ENCODE data around the gene ERC2.

The ERC2 gene

DNA sequence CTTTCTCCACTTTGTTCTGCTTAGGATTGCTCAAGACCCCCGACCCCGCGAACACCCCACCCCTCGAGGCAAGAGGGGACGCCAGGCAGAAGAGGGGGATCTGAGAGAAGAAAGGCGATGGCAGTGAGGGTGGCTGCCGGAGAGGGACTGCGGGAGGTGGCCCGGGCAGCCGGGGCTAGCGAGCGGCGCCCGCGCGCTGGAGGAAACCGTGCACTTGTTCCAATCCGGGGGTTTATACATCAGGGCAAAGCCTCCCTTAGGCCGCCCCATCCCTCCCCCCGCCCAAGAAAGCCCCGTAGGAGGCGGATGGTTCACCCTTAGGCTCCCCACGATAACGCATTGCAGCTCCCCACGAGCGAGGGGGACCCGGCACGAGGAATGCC is 475 bp downstream of the ERC2 start:
- Histone ChIP-seq H3K9me3 (no peaks in the 10 kb centered on the region), H3K4me1 (no peaks in the 10 kb centered on the region), H3K27me3 (peaks cover 19% of the 10 kb centered on the region), H3K4me3 (ENCODE audit: low read depth, low read length) (peak overlapping the region; percentile 49), H3K36me3 (no peaks in the 10 kb centered on the region)
- DNase-seq, result no peak
- TF ChIP-seq, protein P1, sequence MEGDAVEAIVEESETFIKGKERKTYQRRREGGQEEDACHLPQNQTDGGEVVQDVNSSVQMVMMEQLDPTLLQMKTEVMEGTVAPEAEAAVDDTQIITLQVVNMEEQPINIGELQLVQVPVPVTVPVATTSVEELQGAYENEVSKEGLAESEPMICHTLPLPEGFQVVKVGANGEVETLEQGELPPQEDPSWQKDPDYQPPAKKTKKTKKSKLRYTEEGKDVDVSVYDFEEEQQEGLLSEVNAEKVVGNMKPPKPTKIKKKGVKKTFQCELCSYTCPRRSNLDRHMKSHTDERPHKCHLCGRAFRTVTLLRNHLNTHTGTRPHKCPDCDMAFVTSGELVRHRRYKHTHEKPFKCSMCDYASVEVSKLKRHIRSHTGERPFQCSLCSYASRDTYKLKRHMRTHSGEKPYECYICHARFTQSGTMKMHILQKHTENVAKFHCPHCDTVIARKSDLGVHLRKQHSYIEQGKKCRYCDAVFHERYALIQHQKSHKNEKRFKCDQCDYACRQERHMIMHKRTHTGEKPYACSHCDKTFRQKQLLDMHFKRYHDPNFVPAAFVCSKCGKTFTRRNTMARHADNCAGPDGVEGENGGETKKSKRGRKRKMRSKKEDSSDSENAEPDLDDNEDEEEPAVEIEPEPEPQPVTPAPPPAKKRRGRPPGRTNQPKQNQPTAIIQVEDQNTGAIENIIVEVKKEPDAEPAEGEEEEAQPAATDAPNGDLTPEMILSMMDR (IDR thresholded peaks at IDR 0.05; ENCODE audit: low read depth, low read length), result no peak

DNA sequence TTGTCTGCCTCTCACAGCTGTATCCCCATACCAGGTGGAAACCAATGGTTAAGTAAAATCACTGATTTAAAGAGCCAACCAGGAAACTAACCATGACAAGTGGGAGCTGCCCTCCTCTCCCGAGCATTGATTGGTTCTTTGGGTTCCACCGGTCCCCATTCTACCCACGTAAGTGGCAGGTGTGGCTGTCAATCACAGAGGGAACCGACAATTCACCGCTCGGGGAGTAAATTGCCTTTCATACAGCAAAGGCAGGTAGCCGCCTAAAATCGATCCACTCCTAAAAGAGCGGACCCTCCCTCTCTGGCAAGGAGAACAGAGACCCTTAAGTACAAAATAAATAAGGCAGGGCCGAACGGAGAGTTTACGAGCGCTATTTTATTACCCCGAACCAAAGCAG is 1.2 kb downstream of the ERC2 start:
- H3K4me3 ChIP-seq (ENCODE audit: low read depth, low read length), result peak overlapping the region; percentile 49
- H3K27me3 ChIP-seq, result peaks cover 19% of the 10 kb centered on the region
- peak; percentile 62 for DNase-seq
- TF ChIP-seq, protein P1 (IDR thresholded peaks at IDR 0.05; ENCODE audit: low read depth, low read length), result no peak
- no peaks in the 10 kb centered on the region for H3K9me3 ChIP-seq
- H3K36me3 ChIP-seq, result no peaks in the 10 kb centered on the region
- no peaks in the 10 kb centered on the region for H3K4me1 ChIP-seq

DNA sequence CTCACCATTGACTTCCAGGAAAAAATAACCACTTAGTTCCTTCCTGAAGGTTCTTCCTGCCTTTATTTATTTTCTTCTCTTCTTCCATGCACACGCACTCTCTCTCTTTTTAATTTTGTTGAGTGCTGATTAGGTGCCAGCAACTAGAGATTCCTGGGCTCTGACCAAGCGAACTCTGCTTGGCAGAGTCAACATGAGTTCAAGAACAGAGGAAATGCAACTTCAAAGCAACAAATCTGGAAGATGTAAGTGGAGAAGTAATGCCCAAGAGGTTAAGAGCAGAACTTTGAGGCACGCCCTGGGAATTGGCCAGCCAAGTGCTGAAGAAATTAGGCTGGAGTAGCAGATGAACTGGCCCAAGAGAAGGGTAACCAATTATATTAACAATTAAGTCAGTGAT is 8.5 kb downstream of the ERC2 start:
- Histone ChIP-seq H3K36me3 (no peaks in the 10 kb centered on the region), H3K4me1 (no peaks in the 10 kb centered on the region), H3K27me3 (no peaks in the 10 kb centered on the region), H3K9me3 (no peaks in the 10 kb centered on the region), H3K4me3 (ENCODE audit: low read depth, low read length) (no peak overlapping the region)
- TF ChIP-seq, protein P1 (IDR thresholded peaks at IDR 0.05; ENCODE audit: low read depth, low read length), result no peak
- DNase-seq, result no peak

DNA sequence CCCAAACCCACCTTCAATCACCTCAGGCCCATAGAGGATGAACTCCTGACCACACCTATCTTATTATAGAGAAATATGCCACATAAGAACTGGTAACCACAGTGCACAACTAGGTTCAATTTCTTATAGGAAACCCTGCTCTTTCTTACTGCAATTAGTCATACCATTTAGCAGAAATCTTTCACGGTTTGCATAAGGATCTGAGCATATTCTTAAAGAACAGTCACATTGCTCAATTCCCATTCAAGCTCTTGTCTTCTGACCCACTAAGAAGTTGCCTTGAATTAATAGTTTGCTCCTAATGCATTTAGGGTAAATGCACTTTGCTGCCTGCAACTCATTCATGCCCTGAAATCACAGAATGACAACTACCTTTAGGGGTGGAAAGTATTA is 9.2 kb downstream of the ERC2 start:
- Histone ChIP-seq H3K9me3 (no peaks in the 10 kb centered on the region), H3K36me3 (no peaks in the 10 kb centered on the region), H3K27me3 (no peaks in the 10 kb centered on the region), H3K4me3 (ENCODE audit: low read depth, low read length) (no peak overlapping the region), H3K4me1 (no peaks in the 10 kb centered on the region)
- no peak for DNase-seq
- TF ChIP-seq, protein P1 (IDR thresholded peaks at IDR 0.05; ENCODE audit: low read depth, low read length), result no peak

DNA sequence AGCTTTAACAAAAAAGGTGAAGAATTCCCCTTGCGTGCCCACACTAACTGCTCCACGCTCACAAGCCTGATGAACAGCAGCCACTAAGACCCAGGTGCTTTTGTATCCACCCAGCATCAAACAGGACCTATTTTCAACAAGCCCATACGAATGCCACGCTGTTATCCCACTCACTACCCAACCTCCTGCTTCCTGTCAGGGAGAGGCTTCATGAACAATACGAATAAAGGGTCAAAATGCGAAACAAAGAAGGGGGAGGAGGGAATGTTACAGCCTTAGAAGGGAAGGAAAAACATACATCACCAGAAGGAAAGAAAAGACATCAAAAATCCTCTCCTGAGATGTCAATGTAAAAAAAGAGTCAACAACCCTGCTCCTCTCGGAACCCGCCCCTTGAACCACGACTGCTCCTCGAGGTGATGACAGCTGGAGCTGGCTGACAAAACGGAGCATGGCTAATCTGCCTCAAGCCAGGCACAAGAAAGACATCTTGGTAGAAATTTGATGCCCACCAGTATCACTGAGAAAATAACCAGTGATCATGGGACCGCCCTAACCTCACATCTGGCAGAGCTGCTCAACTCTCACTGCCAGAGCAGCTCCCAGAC is 9.7 kb downstream of the ERC2 start:
- Histone ChIP-seq H3K4me1 (no peaks in the 10 kb centered on the region), H3K9me3 (no peaks in the 10 kb centered on the region), H3K27me3 (no peaks in the 10 kb centered on the region), H3K36me3 (no peaks in the 10 kb centered on the region), H3K4me3 (ENCODE audit: low read depth, low read length) (no peak overlapping the region)
- DNase-seq, result no peak
- TF ChIP-seq, protein P1 (IDR thresholded peaks at IDR 0.05; ENCODE audit: low read depth, low read length), result no peak

DNA sequence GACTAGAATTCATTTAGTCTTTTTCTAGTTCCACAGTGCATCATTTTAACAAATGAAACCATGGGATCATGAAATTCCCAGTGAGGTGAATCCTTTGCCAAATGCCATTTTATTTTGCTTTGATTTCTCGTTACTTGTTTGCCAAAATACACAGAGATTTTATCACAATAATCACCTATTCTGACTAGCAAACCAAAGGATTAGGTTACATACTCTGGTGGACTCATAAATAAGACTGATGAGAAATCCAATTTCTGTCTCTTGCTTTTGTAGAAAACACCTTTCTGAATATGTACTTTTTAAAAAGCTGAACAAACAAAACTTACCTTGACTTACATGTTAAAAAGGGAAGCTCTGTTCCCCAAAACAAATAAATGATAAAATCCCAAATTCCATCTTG is 12.2 kb downstream of the ERC2 start:
- TF ChIP-seq, protein P1 (IDR thresholded peaks at IDR 0.05; ENCODE audit: low read depth, low read length), result no peak
- Histone ChIP-seq H3K27me3 (no peaks in the 10 kb centered on the region), H3K36me3 (no peaks in the 10 kb centered on the region), H3K4me3 (ENCODE audit: low read depth, low read length) (no peak overlapping the region), H3K9me3 (no peaks in the 10 kb centered on the region), H3K4me1 (no peaks in the 10 kb centered on the region)
- DNase-seq, result no peak
